Immature natural killer cell (primary cell): Measurements from ENCODE around the gene PXN. TPM values are rescaled to one million over a fixed set of nuclear protein-coding genes. Genes with fewer than 3 reads are reported as not detected.

Experiments used
- DNase-seq, 3 donors: peaks; one replicate each; pipeline ENCODE4 v3.0.0; 2022; ENCODE audit warnings: mixed read lengths in 1 of 3
- H3K27ac Mint-ChIP-seq, 6 donors: one replicate each; pipeline ENCODE4 v1.8.0; 2020; ENCODE audit warnings: mixed read lengths in 6 of 6, mild to moderate bottlenecking in 5 of 6, inconsistent platforms in 4 of 6, moderate library complexity in 3 of 6
- H3K27me3 Mint-ChIP-seq, 3 donors: one replicate each; pipeline ENCODE4 v1.8.0; 2020 to 2021; ENCODE audit warnings: low read depth in 3 of 3, mild to moderate bottlenecking in 3 of 3, mixed read lengths in 3 of 3, moderate library complexity in 3 of 3, inconsistent platforms in 1 of 3
- H3K36me3 Mint-ChIP-seq, 3 donors: one replicate each; pipeline ENCODE4 v1.8.0; 2020; ENCODE audit warnings: mixed read lengths in 3 of 3, inconsistent platforms in 2 of 3, mild to moderate bottlenecking in 2 of 3
- H3K4me1 Mint-ChIP-seq, 2 donors: one replicate each; pipeline ENCODE4 v1.8.0; 2020; ENCODE audit warnings: inconsistent platforms in 2 of 2, mild to moderate bottlenecking in 2 of 2, mixed read lengths in 2 of 2, moderate library complexity in 1 of 2
- H3K4me3 Mint-ChIP-seq, 5 donors: one replicate each; pipeline ENCODE4 v1.8.0; 2020; ENCODE audit warnings: mild to moderate bottlenecking in 5 of 5, mixed read lengths in 5 of 5, inconsistent platforms in 3 of 5, moderate library complexity in 3 of 5
- H3K9me3 Mint-ChIP-seq, 6 donors: one replicate each; pipeline ENCODE4 v1.8.0; 2020; ENCODE audit warnings: mild to moderate bottlenecking in 6 of 6, mixed read lengths in 6 of 6, inconsistent platforms in 4 of 6, moderate library complexity in 3 of 6
- polyA plus RNA-seq, 3 donors: library from polyadenylated mRNA; unstranded; fragments of 300-500 nt; fragmentation: Illumina TruSeq; gene quantifications; one replicate each; pipeline ENCODE4 v1.2.3, GENCODE V29; 2021

The PXN gene
- polyA plus RNA-seq, 3 donors from 2014 or later: 132 to 310 (median 240) TPM

DNA sequence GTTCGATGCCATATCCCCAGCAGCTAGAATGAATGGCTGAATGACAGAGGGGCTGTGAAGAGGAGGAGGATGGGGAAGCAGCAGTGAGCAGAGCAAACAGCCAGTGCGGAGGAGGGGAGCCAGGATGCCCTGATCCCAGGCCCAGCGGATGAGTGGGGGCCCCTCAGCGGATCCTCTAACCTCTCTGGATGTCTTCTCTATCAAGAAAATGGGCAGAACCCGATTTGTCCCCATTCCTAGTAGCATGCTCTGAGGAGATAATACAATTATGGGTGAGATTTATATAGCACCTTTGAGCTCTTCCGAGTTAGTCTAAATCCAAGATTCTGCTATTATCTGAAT, 34.6 kb downstream of the PXN start:
- Mint-ChIP-seq H3K27me3 (peaks cover 11 to 17% (median 13%) of the 10 kb centered on the region in 3 donors), H3K27ac (peak overlapping the region; percentile 76 to 99 (median 92)), H3K36me3 (peaks cover 0 to 5% (median 4%) of the 10 kb centered on the region in 3 donors), H3K9me3 (no peaks in the 10 kb centered on the region), H3K4me3 (peak overlapping the region; percentile 81 to 93 (median 87)), H3K4me1 (peaks cover 99 to 100% of the 10 kb centered on the region in 2 donors)
- DNase-seq: no peak

- H3K4me3 Mint-ChIP-seq: peak overlapping the region; percentile 81 to 93 (median 87)
- H3K9me3 Mint-ChIP-seq: no peaks in the 10 kb centered on the region
These were observed 35.1 kb downstream of the PXN start for GRCh38 chr12:120230326-120230973.

GRCh38 chr12:120229487-120230325, 35.8 kb downstream of the PXN start:
- H3K27ac Mint-ChIP-seq: peak overlapping the region; percentile 76 to 99 (median 88)

More at GRCh38 chr12:120230326-120230973, 35.1 kb downstream of the PXN start:
- DNase-seq: no peak
- peaks cover 99 to 100% of the 10 kb centered on the region in 2 donors for H3K4me1 Mint-ChIP-seq
- peaks cover 10 to 18% (median 12%) of the 10 kb centered on the region in 3 donors for H3K27me3 Mint-ChIP-seq
- peak overlapping the region; percentile 76 to 99 (median 92) for H3K27ac Mint-ChIP-seq
- H3K36me3 Mint-ChIP-seq: peaks cover 0 to 5% (median 5%) of the 10 kb centered on the region in 3 donors

DNA sequence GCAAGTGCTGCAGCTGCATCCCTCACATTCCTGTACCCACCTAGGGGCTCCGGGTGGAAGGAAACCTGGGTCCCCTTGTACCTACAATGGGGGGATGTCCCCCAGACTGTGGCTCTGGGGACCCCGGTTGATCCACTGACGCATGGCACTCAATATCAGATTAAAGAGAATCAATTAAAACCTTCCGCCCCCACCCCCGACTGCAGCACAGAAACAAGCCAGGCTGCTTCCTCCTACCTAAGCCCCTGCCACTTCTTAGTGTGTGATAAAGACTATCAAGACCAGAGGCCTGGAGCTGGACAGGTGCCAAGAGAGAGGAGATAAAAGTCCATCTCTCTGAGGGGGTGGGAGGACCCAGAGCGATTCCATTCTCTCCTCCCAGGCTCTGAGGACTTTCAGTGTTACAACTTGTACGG, 36.5 kb downstream of the PXN start:
- Mint-ChIP-seq H3K9me3 (no peaks in the 10 kb centered on the region), H3K27me3 (peaks cover 8 to 22% (median 13%) of the 10 kb centered on the region in 3 donors), H3K4me3 (peak overlapping the region; percentile 81 to 93 (median 88)), H3K27ac (peak overlapping the region; percentile 76 to 99 (median 88)), H3K4me1 (peaks cover 99 to 100% of the 10 kb centered on the region in 2 donors), H3K36me3 (peaks cover 0 to 8% (median 5%) of the 10 kb centered on the region in 3 donors)
- no peak for DNase-seq

More at GRCh38 chr12:120229487-120230325, 35.8 kb downstream of the PXN start:
- Mint-ChIP-seq H3K9me3 (no peaks in the 10 kb centered on the region), H3K36me3 (peaks cover 0 to 8% (median 5%) of the 10 kb centered on the region in 3 donors), H3K4me1 (peaks cover 99 to 100% of the 10 kb centered on the region in 2 donors), H3K4me3 (peak overlapping the region; percentile 81 to 93 (median 88)), H3K27me3 (peaks cover 8 to 21% (median 10%) of the 10 kb centered on the region in 3 donors)
- no peak for DNase-seq

DNA sequence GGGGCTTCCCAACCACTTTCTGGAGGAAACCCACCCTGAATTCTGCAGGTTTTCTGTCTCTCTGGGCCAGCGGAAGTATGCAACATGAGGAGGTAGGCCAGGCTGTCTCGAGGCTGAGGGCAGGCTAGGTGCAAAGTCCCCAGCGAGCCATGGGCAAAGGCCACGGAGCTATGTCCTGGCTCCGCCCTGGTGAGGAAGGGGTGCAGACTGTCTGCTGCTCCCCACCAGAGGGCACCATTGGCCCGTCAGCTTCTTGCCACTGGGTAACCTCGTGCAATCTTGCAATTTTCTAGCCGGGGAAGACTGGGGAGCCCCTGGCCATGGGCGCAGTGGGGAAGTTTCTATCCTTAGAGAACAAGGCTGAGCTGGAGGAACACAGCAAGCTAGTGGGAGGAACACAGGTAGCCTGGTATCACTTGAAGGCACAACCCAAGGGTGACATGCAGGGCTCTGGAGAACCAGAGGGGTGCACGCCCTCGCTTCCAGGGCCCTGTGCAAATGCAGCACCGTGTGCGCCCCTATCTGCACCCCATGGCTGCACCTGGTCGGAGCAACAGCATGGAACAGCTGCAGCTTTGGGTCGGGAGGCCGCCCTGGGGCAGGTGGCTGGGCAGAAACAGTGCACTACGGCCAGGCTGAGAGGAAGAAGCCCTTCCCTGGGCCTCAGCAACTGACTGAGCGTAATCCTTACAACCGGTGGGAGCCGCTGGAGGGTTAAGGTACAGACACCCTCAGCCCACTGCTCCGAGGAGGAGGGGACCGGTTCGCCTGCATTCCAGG, 37.0 kb downstream of the PXN start:
- H3K4me1 Mint-ChIP-seq: peaks cover 93 to 96% of the 10 kb centered on the region in 2 donors
- H3K4me3 Mint-ChIP-seq: peak overlapping the region; percentile 81 to 93 (median 87)
- H3K9me3 Mint-ChIP-seq: no peaks in the 10 kb centered on the region
- peak; percentile 82 to 87 (median 87) for DNase-seq
- peak overlapping the region; percentile 76 to 99 (median 88) for H3K27ac Mint-ChIP-seq
- H3K36me3 Mint-ChIP-seq: peaks cover 0 to 8% (median 5%) of the 10 kb centered on the region in 3 donors
- H3K27me3 Mint-ChIP-seq: peaks cover 8 to 23% (median 13%) of the 10 kb centered on the region in 3 donors

GRCh38 chr12:120228041-120228290, 37.6 kb downstream of the PXN start:
- H3K9me3 Mint-ChIP-seq: no peaks in the 10 kb centered on the region
- DNase-seq: no peak
- peaks cover 90 to 96% of the 10 kb centered on the region in 2 donors for H3K4me1 Mint-ChIP-seq

DNA sequence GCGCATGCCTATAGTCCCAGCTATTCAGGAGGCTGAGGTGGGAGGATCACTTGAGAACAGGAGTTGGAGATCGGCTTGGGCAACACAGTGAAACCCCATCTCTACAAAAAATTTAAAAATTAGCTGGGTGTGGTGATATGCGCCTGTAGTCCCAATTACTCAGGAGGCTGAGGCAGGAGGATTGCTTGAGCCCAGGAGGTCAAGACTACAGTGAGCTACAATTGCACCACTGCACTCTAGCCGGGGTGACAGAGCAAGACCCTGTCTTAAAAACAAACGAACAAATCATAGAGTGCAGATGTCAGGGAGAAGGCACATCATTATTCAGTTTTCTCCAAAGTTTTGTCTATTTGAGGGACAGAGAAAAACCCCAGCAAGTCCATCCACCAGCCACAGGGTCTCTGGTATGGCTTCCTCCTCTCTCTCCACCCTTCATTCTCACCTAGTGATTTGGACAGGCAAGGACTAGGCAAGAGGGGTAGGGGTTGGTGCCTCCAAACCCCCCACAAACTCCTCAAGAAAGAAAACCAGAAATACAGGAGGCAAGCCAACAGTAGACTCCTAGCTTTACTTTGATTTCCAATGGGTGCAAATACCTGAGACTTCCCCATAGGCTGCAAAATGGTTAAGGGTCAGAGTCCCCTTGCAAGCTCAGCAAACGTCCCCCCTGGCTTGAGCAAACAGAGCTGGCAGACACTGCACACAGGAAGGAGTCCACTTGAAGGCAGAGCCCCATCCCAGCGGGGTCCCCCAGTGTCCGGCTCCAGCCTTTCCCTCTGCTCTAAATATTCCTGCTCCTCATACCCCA, 38.1 kb downstream of the PXN start:
- peaks cover 89 to 93% of the 10 kb centered on the region in 2 donors for H3K4me1 Mint-ChIP-seq
- DNase-seq: no peak
- no peaks in the 10 kb centered on the region for H3K9me3 Mint-ChIP-seq
- H3K4me3 Mint-ChIP-seq: peak overlapping the region; percentile 18 to 93 (median 87)
- H3K27me3 Mint-ChIP-seq: peaks cover 9 to 26% (median 13%) of the 10 kb centered on the region in 3 donors
- peak overlapping the region; percentile 71 to 93 (median 86) for H3K27ac Mint-ChIP-seq
- H3K36me3 Mint-ChIP-seq: peaks cover 0 to 15% (median 5%) of the 10 kb centered on the region in 3 donors

More at GRCh38 chr12:120228041-120228290, 37.6 kb downstream of the PXN start:
- Mint-ChIP-seq H3K27ac (peak overlapping the region; percentile 71 to 93 (median 86)), H3K4me3 (peak overlapping the region; percentile 81 to 93 (median 87)), H3K36me3 (peaks cover 0 to 11% (median 5%) of the 10 kb centered on the region in 3 donors), H3K27me3 (peaks cover 9 to 27% (median 13%) of the 10 kb centered on the region in 3 donors)

GRCh38 chr12:120225852-120226640, 39.5 kb downstream of the PXN start:
- Mint-ChIP-seq H3K36me3 (peaks cover 0 to 15% (median under 1%) of the 10 kb centered on the region in 3 donors), H3K9me3 (no peaks in the 10 kb centered on the region), H3K4me1 (peaks cover 75 to 80% of the 10 kb centered on the region in 2 donors), H3K27ac (peak overlapping the region; percentile 80 to 92 (median 88)), H3K27me3 (peaks cover 4 to 17% (median 13%) of the 10 kb centered on the region in 3 donors), H3K4me3 (peak overlapping the region; percentile 24 to 65 (median 56))
- no peak for DNase-seq

- peaks cover 4 to 14% (median 11%) of the 10 kb centered on the region in 3 donors for H3K27me3 Mint-ChIP-seq
- peak overlapping the region; percentile 47 to 65 (median 60) for H3K4me3 Mint-ChIP-seq
- no peak for DNase-seq
- H3K27ac Mint-ChIP-seq: peak overlapping the region; percentile 80 to 92 (median 88)
- peaks cover 0 to 21% (median 0%) of the 10 kb centered on the region in 3 donors for H3K36me3 Mint-ChIP-seq
- H3K9me3 Mint-ChIP-seq: no peaks in the 10 kb centered on the region
- H3K4me1 Mint-ChIP-seq: peaks cover 67 to 73% of the 10 kb centered on the region in 2 donors
These were observed 40.4 kb downstream of the PXN start for GRCh38 chr12:120225200-120225558.

DNA sequence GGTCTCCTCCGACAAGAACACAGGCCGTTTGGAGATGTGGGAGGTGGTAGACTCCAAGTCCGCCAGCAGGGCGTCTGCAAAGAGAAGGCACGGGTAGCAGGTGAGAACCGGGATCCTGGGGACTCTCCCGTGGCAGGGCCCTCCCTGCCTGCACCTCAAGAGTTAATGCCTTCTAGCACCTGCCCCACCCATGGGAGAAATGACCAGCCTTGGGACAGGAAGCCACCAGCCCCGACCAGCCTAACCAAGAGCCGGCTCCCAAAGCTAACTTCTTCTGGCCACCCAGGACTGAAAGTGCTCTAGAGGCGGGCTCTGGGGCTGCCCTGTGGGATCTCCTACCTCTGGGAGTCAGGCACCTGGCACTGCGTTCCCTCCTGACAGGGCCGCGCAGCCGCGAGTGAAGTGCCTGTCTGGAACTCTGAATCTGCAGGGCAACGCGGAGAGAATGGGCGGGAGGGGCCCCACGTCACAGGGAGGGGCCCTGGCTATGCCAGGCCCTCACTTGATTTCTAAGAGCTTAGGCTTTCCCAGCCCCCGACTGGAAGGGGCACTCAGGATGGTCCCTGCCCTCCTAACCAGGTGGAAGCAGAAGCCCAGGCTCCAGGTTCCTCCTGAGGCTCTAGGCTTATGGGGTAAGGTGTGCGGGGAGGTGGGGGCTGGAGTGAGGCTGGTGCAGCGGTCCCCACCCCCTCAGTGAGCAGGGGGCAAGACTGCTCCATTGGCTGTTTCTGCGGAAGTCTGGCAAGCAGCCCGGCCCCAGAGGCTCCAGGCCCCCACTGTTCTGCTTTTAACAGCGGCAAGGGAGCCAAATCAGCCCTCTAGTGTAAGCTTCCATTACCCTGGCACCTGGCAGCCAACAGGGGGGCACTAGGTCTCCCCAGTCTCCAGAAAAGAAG, 41.0 kb downstream of the PXN start:
- H3K4me3 Mint-ChIP-seq: peak overlapping the region in 4 of 5 donors; percentile 56 to 66 (median 62)

More for the DNA sequence above, 41.0 kb downstream of the PXN start:
- Mint-ChIP-seq H3K4me1 (peaks cover 60 to 67% of the 10 kb centered on the region in 2 donors), H3K27me3 (peaks cover 4 to 17% (median 12%) of the 10 kb centered on the region in 3 donors), H3K27ac (peak overlapping the region; percentile 69 to 91 (median 84)), H3K9me3 (no peaks in the 10 kb centered on the region), H3K36me3 (peaks cover 0 to 25% (median 0%) of the 10 kb centered on the region in 3 donors)
- no peak for DNase-seq
